Neuronal stem cell (in vitro differentiated cells): ENCODE measurements around the gene SH3GL1.

Experiments used
- DNase-seq: peaks from one replicate; pipeline ENCODE4 v3.0.0-alpha.2; 2013; ENCODE audit warnings: low spot score
- H2AFZ ChIP-seq: one replicate; pipeline ENCODE4 v1.6.1; 2013; ENCODE audit warnings: mild to moderate bottlenecking, low read length, inconsistent platforms
- H2AK5ac ChIP-seq: 2 replicates; pipeline ENCODE4 v1.6.1; 2013; ENCODE audit warnings: low read depth, mild to moderate bottlenecking, inconsistent platforms, low read length, moderate library complexity, mixed read lengths
- H2BK120ac ChIP-seq: 2 replicates; pipeline ENCODE4 v1.6.1; 2013; ENCODE audit warnings: low read depth, mild to moderate bottlenecking, inconsistent platforms, low read length, moderate library complexity, mixed read lengths
- H2BK12ac ChIP-seq: one replicate; pipeline ENCODE4 v1.6.1; 2013; ENCODE audit warnings: low read length, inconsistent platforms
- H2BK15ac ChIP-seq: 2 replicates; pipeline ENCODE4 v1.6.1; 2013; ENCODE audit warnings: mild to moderate bottlenecking, low read length, inconsistent platforms, mixed read lengths
- H2BK5ac ChIP-seq: one replicate; pipeline ENCODE4 v1.6.1; 2013; ENCODE audit warnings: inconsistent platforms, mild to moderate bottlenecking, low read length, moderate library complexity
- H3K14ac ChIP-seq: one replicate; pipeline ENCODE4 v1.6.1; 2013; ENCODE audit warnings: low read length, inconsistent platforms
- H3K18ac ChIP-seq: 2 replicates; pipeline ENCODE4 v1.6.1; 2013; ENCODE audit warnings: low read length, inconsistent platforms
- H3K23ac ChIP-seq: 2 replicates; pipeline ENCODE4 v1.6.1; 2013; ENCODE audit warnings: low read depth, mild to moderate bottlenecking, mixed read lengths, low read length, inconsistent platforms; ENCODE audit not compliant: poor library complexity
- H3K27ac ChIP-seq: replicated peaks from 3 replicates; pipeline ENCODE4 v1.5.1; 2013; ENCODE audit warnings: low read length, inconsistent platforms
- H3K27me3 ChIP-seq, 3 experiments: 2 replicates each; pipeline ENCODE4 v1.6.1; 2013; ENCODE audit warnings: low read length in 3 of 3, mild to moderate bottlenecking in 2 of 3, inconsistent platforms in 1 of 3, low read depth in 1 of 3, mixed read lengths in 1 of 3, moderate library complexity in 1 of 3; ENCODE audit not compliant: control insufficient read depth in 3 of 3, insufficient read depth in 3 of 3
- H3K36me3 ChIP-seq, 2 donors: replicated peaks in 1 of 2; 2 replicates each; pipeline ENCODE4 v1.6.1; 2013; ENCODE audit warnings: low read length in 2 of 2; ENCODE audit not compliant: control insufficient read depth in 2 of 2, insufficient read depth in 2 of 2
- H3K4ac ChIP-seq: 2 replicates; pipeline ENCODE4 v1.6.1; 2013; ENCODE audit warnings: inconsistent platforms, mild to moderate bottlenecking, low read length, moderate library complexity
- H3K4me1 ChIP-seq, 2 donors: 1 replicate in 1 of 2; 2 replicates in 1 of 2; pipeline ENCODE4 v1.6.1; 2013; ENCODE audit warnings: low read length in 2 of 2, low read depth in 1 of 2; ENCODE audit not compliant: control insufficient read depth in 2 of 2, insufficient read depth in 1 of 2
- H3K4me2 ChIP-seq: one replicate; pipeline ENCODE4 v1.6.1; 2013; ENCODE audit warnings: mild to moderate bottlenecking, low read length, inconsistent platforms; ENCODE audit not compliant: insufficient read depth, poor library complexity, severe bottlenecking
- H3K4me3 ChIP-seq, 2 donors: 2 replicates each; pipeline ENCODE4 v1.5.1; 2013; ENCODE audit warnings: low read length in 2 of 2, mild to moderate bottlenecking in 2 of 2, inconsistent platforms in 1 of 2, moderate library complexity in 1 of 2
- H3K79me1 ChIP-seq: one replicate; pipeline ENCODE4 v1.6.1; 2013; ENCODE audit warnings: low read depth, mild to moderate bottlenecking, inconsistent platforms, low read length, moderate library complexity
- H3K9ac ChIP-seq: one replicate; pipeline ENCODE4 v1.6.1; 2013; ENCODE audit warnings: mild to moderate bottlenecking, low read depth, low read length, inconsistent platforms; ENCODE audit not compliant: poor library complexity
- H3K9me3 ChIP-seq, 2 donors: replicated peaks in 1 of 2; 2 replicates each; pipeline versions ENCODE3 to v1.6.1; 2013; ENCODE audit warnings: low read length in 2 of 2, mild to moderate bottlenecking in 2 of 2, inconsistent platforms in 1 of 2, low read depth in 1 of 2, mixed read lengths in 1 of 2, moderate library complexity in 1 of 2; ENCODE audit not compliant: control insufficient read depth in 2 of 2, insufficient read depth in 1 of 2
- H4K8ac ChIP-seq: one replicate; pipeline ENCODE4 v1.6.1; 2013; ENCODE audit warnings: low read depth, mild to moderate bottlenecking, inconsistent platforms, low read length, moderate library complexity
- H4K91ac ChIP-seq: one replicate; pipeline ENCODE4 v1.6.1; 2013; ENCODE audit warnings: low read length, low read depth, mild to moderate bottlenecking, inconsistent platforms; ENCODE audit not compliant: poor library complexity
- WGBS, 2 donors: extraction: QIAGEN DNeasy Blood & Tissue Kit; methylation state at CpG; one replicate each; pipeline ENCODE4 v1.1.7; 2013; ENCODE audit warnings: missing lambda C conversion rate in 2 of 2, mixed read lengths in 1 of 2; ENCODE audit not compliant: insufficient read length in 2 of 2, insufficient replicate concordance in 1 of 2; ENCODE audit errors: extremely low coverage in 2 of 2; 5-methylcytosine and 5-hydroxymethylcytosine counted together

SH3GL1 gene

GRCh38 chr19:4338441-4339355 is 61.6 kb downstream of the SH3GL1 start, which contains the start of gene STAP2:
Gene STAP2, minus strand, starts transcription at chr19:4338827. Its CDS starts 74 bp downstream, at chr19:4338753.
- no peak within 1 kb of the TSS for H3K14ac ChIP-seq
- H2BK5ac ChIP-seq: peak within 1 kb of the TSS; percentile 66
- no peak within 1 kb of the TSS for H2BK120ac ChIP-seq
- H2BK15ac ChIP-seq: no peak within 1 kb of the TSS
- WGBS, 2 donors: no CpG with 5 or more reads among the region's 27 CpGs
- peaks cover 10 to 13% of the 10 kb centered on the region in 2 donors for H3K4me1 ChIP-seq
- peak within 1 kb of the TSS; percentile 85 for H3K9ac ChIP-seq
- no peak within 1 kb of the TSS for H3K4ac ChIP-seq
- H3K27me3 ChIP-seq: no peaks in the 10 kb centered on the region
- peak within 1 kb of the TSS; percentile 89 for H3K18ac ChIP-seq
- peak within 1 kb of the TSS; percentile 65 for H2AK5ac ChIP-seq
- no peaks in the 10 kb centered on the region for H3K79me1 ChIP-seq
- peak within 1 kb of the TSS; percentile 65 for H4K91ac ChIP-seq
- no peak within 1 kb of the TSS for H3K27ac ChIP-seq
- peak within 1 kb of the TSS; percentile 36 to 71 for H3K4me3 ChIP-seq
- H4K8ac ChIP-seq: no peak within 1 kb of the TSS
- peak within 1 kb of the TSS; percentile 79 for H2AFZ ChIP-seq
- peaks cover 0 to 2% of the 10 kb centered on the region in 2 donors for H3K9me3 ChIP-seq
- peak within 1 kb of the TSS; percentile 51 for H3K4me2 ChIP-seq
- H3K23ac ChIP-seq: peak within 1 kb of the TSS; percentile 0
- no peak for DNase-seq
- no peak within 1 kb of the TSS for H2BK12ac ChIP-seq
- H3K36me3 ChIP-seq: peaks cover 9 to 15% of the 10 kb centered on the region in 2 donors

GRCh38 chr19:4337906-4338440 is 62.4 kb downstream of the SH3GL1 start:
- H4K8ac ChIP-seq: no peak overlapping the region
- H3K14ac ChIP-seq: no peak overlapping the region
- H2BK120ac ChIP-seq: no peak overlapping the region
- H3K18ac ChIP-seq: no peak overlapping the region
- peak overlapping the region; percentile 85 for H3K9ac ChIP-seq
- H3K36me3 ChIP-seq: peaks cover 9 to 18% of the 10 kb centered on the region in 2 donors
- H3K4me2 ChIP-seq: no peak overlapping the region
- no peaks in the 10 kb centered on the region for H3K27me3 ChIP-seq
- no peak overlapping the region for H2BK5ac ChIP-seq
- H3K4ac ChIP-seq: no peak overlapping the region
- no peak overlapping the region for H3K27ac ChIP-seq
- H2AFZ ChIP-seq: peak overlapping the region; percentile 79
- peak overlapping the region; percentile 65 for H4K91ac ChIP-seq
- peaks cover 0 to 2% of the 10 kb centered on the region in 2 donors for H3K9me3 ChIP-seq
- H3K23ac ChIP-seq: peak overlapping the region; percentile 0
- H2AK5ac ChIP-seq: no peak overlapping the region
- DNase-seq: no peak
- H2BK15ac ChIP-seq: no peak overlapping the region
- no peaks in the 10 kb centered on the region for H3K79me1 ChIP-seq
- WGBS, 2 donors: no CpG with 5 or more reads among the region's 14 CpGs
- peak overlapping the region; percentile 36 to 71 for H3K4me3 ChIP-seq
- no peak overlapping the region for H2BK12ac ChIP-seq
- peaks cover 10 to 13% of the 10 kb centered on the region in 2 donors for H3K4me1 ChIP-seq

- Histone ChIP-seq H2BK12ac (no peak overlapping the region), H3K4me3 (no peak overlapping the region), H2AFZ (no peak overlapping the region), H3K4me1 (peaks cover 8 to 10% of the 10 kb centered on the region in 2 donors), H3K36me3 (peaks cover 9 to 18% of the 10 kb centered on the region in 2 donors), H3K18ac (no peak overlapping the region), H3K27ac (no peak overlapping the region), H3K27me3 (no peaks in the 10 kb centered on the region), H2BK15ac (no peak overlapping the region), H3K9me3 (peaks cover 0 to 2% of the 10 kb centered on the region in 2 donors), H2AK5ac (no peak overlapping the region), H3K14ac (no peak overlapping the region), H3K79me1 (no peaks in the 10 kb centered on the region), H3K4ac (no peak overlapping the region), H2BK5ac (no peak overlapping the region), H4K91ac (no peak overlapping the region), H3K9ac (peak overlapping the region; percentile 15), H3K23ac (peak overlapping the region; percentile 60), H3K4me2 (no peak overlapping the region), H2BK120ac (no peak overlapping the region), H4K8ac (peak overlapping the region; percentile 19)
- WGBS, 2 donors: 100% methylated on average over 4 of the region's 7 CpGs
- DNase-seq: no peak
Measured at GRCh38 chr19:4334929-4335570, 65.3 kb downstream of the SH3GL1 start.
